ENCODE data around the gene FAM118B.

The FAM118B gene

DNA sequence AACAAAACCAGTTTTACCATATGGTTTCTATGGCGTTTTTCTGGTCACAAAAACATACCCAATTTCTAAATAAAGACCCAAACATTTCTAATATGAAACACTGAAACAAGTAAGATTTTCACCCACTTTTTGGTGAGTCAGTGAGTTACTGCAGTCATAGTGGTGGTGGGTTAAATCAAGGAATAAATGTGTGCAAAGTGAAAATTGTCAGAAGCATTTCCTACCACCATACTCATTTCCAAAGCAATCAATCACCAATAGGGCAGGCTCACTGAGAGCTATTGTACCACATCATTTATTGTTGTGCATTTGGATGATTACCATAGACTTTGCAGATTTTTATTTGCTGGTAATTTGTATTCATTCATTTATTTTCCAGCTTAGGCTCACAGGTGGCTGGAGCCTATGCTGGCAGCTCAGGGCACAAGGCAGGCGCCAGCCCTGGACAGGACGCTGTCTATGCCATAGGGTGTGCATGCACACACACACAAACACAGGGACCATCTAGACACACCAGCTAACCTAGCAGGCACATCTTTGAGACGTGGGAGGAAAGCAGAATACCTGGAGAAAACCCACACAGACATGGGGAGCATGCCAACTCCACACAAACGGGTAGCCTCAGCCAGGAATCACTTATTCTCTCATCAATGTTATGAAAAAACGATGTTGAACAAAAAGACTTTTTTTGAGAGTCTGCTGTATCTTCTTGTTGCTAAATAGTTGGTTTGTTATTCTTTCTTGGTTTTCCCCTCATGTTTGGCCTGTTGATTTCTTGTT, 5.1 kb downstream of the FAM118B start:
- DNase-seq (ENCODE audit: extremely low read depth, low read depth), result no peak
- no peak for TF ChIP-seq CTCF (IDR thresholded peaks at IDR 0.05; ENCODE audit: low read depth, low read length, missing control alignments)
- H3K4me3 ChIP-seq (replicated peaks; ENCODE audit: low read depth, low read length), result no peak overlapping the region

DNA sequence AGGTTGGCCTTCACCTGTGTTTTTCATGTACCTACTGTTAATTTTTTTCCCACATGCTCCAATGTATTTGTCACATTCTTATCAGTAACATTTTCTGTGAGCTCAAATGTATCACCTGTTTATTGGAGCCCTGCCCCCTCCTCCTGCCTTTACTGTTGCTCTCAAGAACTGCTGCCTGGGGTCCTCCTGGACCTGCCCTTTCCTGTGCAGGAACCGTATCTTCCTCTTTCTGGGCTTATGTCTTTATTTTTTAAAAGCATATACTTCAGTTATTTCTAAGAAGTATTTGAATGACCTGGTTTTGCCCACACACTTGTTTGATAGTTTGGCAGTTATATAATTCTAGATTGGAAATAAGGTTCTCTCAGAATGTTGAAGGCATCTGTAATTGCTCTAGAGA, 5.9 kb downstream of the FAM118B start:
- DNase-seq (ENCODE audit: extremely low read depth, low read depth), result no peak

DNA sequence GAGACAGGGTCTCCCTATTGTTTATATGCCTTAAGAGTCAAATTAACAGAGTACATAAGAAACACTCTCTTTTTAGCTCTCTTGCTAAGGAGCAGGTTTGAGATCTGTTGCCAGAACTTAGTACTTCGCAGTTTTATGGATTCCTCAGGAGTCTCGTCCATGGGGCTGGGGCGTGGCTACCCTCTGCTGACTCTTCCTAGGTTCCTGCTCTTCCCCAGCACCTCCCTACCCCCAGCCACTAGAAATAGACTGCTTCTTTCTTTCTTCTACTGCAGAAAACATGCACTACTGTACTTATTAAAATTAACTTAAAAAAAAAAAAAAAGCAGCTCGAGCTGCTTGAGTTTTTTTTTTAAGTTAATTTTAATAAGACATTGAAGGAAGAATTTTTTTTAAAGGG, 8.0 kb downstream of the FAM118B start:
- no peak for TF ChIP-seq CTCF (IDR thresholded peaks at IDR 0.05; ENCODE audit: low read depth, low read length, missing control alignments)
- no peak overlapping the region for H3K4me3 ChIP-seq (replicated peaks; ENCODE audit: low read depth, low read length)
- no peak for DNase-seq (ENCODE audit: extremely low read depth, low read depth)

More for the DNA sequence above, 5.9 kb downstream of the FAM118B start:
- no peak for TF ChIP-seq CTCF (IDR thresholded peaks at IDR 0.05; ENCODE audit: low read depth, low read length, missing control alignments)
- H3K4me3 ChIP-seq (replicated peaks; ENCODE audit: low read depth, low read length), result no peak overlapping the region

GRCh38 chr11:126224647-126225294, 13.2 kb downstream of the FAM118B start:
- no peak for TF ChIP-seq CTCF (IDR thresholded peaks at IDR 0.05; ENCODE audit: low read depth, low read length, missing control alignments)
- no peak for DNase-seq (ENCODE audit: extremely low read depth, low read depth)
- no peak overlapping the region for H3K4me3 ChIP-seq (replicated peaks; ENCODE audit: low read depth, low read length)

- no peak for DNase-seq (ENCODE audit: extremely low read depth, low read depth)
- TF ChIP-seq CTCF (IDR thresholded peaks at IDR 0.05; ENCODE audit: low read depth, low read length, missing control alignments), result no peak
- no peak overlapping the region for H3K4me3 ChIP-seq (replicated peaks; ENCODE audit: low read depth, low read length)
Measured at GRCh38 chr11:126225295-126225665, 13.7 kb downstream of the FAM118B start.

- no peak for DNase-seq (ENCODE audit: extremely low read depth, low read depth)
- no peak overlapping the region for H3K4me3 ChIP-seq (replicated peaks; ENCODE audit: low read depth, low read length)
- no peak for TF ChIP-seq CTCF (IDR thresholded peaks at IDR 0.05; ENCODE audit: low read depth, low read length, missing control alignments)
Measured at GRCh38 chr11:126226334-126227084, 14.9 kb downstream of the FAM118B start.
